Transverse colon (tissue), 4 donors: ENCODE results near the gene NMU.

Experiments
- CTCF ChIP-seq, 5 experiments: fragments of 200-600 bp in 3 of 5; fragments of 450-650 bp in 2 of 5; sonication (generic) in 3 of 5; IDR thresholded peaks; 1 replicate in 2 of 5; 2 replicates in 3 of 5; pipeline ENCODE4 v1.5.1; 2016 to 2017; ENCODE audit warnings: antibody characterized with exemption in 5 of 5, inconsistent platforms in 3 of 5, mild to moderate bottlenecking in 2 of 5, moderate library complexity in 1 of 5
- EP300 ChIP-seq: sonication (generic); formaldehyde crosslinking; IDR thresholded peaks from one replicate; pipeline ENCODE4 v1.6.1; 2017; ENCODE audit warnings: antibody characterized with exemption, low read depth
- POLR2A ChIP-seq: fragments of 450-650 bp; IDR thresholded peaks from one replicate; pipeline ENCODE4 v1.6.1; 2016; ENCODE audit warnings: antibody characterized with exemption, mild to moderate bottlenecking, moderate library complexity
- POLR2AphosphoS5 ChIP-seq, 3 donors: sonication (generic); formaldehyde crosslinking; IDR thresholded peaks; one replicate each; pipeline ENCODE4 v1.6.1; 2016; ENCODE audit warnings: antibody characterized with exemption in 3 of 3

DNA sequence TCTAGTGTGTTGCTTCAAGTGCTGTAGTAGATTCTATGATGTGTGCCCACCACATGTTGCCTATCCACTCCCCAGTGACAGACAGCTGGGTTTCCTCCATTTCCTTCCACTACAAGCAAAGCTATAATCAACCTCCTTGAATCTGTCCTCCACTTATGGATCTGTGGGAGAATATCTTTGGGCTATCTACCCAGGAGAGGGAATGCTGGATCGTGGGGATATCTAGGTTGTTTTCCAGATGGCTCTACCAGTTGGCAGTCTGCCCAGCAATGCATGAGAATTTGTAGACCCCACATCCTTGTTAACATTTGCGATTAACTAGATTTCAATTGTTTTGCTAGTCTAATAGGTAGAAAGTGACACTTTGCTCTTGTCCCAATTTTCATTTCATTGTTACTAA is 10.3 kb downstream of the NMU start:
- TF ChIP-seq CTCF (IDR thresholded peaks at IDR 0.05) (no peak), POLR2AphosphoS5 (IDR thresholded peaks at IDR 0.05) (no peak), POLR2A (no peak), EP300 (no peak)
